Stimulated activated naive CD4-positive, alpha-beta T cell (primary cell): ENCODE data around the gene TOMM5.
A peak's percentile ranks its signal among the peaks of the same experiment; 100 is the strongest.

Experiments used
- DNase-seq, 6 experiments: peaks; one replicate each; lab custom pipeline; 2025; lab: John Stamatoyannopoulos, UW

The TOMM5 gene

DNA sequence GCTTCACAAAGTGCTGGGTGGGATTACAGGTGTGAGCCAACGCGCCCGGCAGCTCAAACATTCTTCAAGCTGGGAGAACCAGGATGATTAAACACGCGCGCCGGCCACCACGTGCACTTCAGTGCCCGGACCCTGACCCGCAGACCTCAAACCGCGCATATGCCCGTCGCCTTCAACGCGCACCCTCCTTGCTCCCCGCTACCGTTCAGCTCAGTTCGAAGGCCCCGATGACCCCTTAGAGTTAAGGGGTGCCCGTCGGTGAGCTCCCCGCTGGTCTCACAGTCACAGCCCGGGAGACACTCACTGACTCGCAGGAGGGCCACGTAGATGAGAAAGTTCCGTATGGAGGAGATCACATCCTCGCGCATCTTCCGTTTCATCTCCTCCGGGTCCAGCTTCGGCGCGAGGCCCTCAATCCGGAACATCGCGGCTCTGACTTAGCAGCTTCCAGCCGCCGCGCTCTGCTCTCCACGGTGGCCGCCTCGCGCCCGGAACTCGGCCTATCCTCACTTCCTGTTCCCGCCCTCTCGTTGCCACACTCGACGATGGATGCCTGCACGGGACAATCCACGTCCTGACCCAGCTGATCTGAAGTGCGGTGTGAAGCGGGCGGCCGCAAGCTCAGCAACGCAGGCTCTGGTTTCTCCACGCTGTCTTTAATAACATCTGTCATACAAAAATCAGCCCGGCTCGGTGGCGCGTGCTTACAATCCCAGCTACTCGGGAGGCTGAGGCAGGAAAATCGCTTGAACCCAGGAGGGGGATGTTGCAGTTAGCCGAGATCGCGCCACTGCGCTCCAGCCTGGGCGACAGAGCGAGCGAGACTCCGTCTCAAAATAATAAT is at the start of gene TOMM5:
Gene TOMM5, minus strand, starts transcription at position 490 of the 844 bp plus-strand sequence. Its CDS starts 65 bp downstream, at position 425.
- DNase-seq: peak; percentile 84 to 90 (median 88)

DNA sequence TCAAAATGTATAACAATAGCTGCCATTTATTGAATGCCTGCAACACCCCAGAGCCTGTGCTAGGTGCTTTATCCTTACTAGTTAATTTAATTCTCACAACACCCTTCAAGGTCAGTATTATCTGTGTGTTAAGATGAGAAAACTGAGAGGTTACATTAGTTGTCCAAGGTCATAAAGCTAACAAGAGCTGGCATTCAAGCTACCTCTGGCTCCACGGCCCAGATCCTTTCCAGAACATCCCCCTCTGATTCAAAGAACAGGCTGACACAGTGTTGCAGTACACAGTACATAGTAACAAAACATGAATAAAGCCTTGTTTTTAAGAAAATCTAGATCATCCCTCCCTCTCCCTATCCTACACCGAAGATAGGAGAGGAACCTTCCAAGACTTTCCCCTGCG is 48.9 kb upstream of the TOMM5 start:
- no peak for DNase-seq

DNA sequence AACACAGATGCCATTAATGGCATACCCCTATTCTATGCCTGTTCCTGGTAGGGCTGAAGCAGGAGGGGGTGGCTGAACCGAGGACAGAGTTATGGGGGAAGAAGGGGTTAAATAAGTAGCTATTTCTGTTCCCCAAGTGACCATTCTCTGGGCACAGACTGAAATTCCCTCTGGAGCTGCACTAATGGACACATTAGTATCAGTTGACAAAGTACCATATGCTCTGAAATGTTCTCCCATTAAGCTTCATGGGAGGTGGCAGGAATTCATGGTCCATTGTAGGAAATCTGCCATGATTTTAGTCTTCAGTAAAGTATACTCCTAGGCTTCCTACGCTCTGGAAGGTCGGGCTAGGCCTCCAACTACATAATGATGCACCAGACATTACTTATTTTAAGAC is 47.8 kb upstream of the TOMM5 start:
- no peak for DNase-seq

DNA sequence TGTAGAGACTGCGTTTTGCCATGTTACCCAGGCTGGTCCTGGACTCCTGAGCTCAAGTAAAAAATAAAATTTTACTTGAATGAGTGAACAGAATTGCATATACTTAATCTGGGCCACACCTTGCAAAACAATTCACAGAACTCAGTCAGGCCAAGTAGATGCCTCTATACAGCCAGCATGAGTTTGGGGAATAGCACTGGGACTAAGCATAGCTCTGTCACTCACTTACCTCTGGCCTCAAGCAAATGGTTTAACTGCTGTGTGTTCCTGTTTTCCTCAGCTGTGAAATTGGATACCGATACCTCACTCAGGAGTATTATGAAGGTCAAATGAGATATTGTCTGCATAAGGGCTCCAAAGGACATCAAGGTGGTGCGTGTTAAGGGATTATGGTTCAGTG is 47.4 kb upstream of the TOMM5 start:
- DNase-seq: no peak

DNA sequence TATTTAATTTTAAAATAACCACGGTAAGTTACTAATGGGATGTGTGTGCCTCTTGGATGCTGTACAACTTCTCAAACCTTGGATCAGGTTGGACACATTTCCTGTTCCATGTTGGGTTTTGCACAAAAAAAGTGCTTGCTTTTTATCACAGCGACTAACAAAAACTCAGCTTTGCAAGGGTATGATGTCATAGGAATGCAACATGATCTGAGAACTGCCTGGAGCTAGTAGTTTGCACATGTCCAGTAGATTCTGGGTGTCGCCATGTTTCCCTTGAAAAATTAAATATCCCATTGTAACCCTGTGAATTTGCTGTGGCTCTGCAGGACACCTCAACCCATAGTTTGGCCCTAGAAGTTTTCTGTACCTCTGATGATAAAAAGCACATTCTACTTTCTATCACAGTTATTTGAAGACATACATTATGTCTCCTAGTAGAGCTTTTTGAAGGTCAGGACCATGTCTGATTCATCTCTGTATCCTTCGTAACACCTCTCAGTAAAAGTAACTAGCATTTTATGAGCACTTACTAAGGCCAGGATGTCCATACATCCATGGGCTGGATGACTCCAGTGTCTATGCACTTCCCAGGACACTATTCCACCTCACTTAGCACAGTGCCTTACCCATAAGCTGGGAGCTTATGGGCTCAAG is 46.8 kb upstream of the TOMM5 start:
- no peak for DNase-seq

DNA sequence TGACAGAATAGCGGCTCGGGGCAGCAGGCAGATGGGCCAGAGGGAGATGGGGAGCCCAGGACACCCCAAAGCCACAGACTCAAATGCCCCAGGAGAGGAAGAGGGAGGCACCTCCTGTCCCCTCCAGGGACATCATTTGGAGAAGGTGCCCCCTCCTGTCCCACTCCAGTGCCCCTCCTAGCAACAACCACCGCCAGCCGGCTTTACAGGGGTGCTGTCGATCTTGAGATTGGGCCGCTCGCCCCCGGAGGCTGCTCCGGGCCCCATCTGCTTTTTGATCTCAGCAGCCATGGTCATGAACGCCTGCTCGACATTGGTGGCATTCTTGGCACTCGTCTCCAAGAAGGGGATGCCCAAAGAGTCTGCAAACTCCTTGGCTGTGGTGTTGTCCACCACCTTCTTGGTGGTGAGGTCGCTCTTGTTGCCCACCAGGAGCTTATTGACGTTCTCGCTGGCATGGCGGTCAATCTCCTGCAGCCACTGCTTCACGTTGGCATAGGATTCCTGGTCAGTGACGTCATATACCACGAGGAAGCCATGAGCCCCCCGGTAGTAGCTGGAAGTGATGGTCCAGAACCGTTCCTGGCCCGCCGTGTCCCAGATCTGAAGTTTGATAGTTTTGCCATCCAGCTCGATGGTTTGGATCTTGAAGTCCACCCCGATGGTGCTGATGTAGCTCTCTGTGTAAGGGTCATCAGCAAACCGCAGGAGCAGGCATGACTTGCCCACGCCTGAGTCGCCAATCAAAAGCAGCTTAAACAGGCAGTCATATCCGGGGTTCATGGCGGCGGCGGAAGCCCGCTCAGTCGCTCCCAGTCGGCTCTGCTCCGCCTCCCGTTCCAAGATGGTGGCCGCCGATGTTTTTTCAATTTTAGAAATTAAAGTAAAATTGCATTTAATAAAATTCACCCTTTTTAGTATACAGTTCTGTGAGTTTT is 44.4 kb upstream of the TOMM5 start:
- DNase-seq: no peak

DNA sequence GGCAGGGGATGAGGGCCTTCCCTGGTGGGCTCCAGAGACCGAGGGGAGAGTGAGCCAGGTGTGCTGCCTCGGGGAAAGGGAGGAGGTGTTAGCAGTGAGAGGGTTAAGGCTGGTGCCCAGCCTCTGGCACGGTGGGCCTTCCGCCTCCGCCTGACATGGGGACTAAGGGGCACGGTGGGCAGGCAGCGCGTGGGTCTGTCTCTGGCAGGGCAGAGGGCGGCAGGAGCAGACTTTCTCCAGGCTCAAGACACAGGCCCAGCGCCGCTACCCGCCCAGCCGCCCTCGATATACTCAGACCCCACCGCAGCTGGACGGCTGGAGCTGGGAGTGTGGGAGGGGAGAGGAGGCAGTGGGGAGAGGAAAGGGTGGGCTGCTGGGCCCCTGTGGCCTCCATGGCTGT is 43.4 kb upstream of the TOMM5 start:
- no peak for DNase-seq

DNA sequence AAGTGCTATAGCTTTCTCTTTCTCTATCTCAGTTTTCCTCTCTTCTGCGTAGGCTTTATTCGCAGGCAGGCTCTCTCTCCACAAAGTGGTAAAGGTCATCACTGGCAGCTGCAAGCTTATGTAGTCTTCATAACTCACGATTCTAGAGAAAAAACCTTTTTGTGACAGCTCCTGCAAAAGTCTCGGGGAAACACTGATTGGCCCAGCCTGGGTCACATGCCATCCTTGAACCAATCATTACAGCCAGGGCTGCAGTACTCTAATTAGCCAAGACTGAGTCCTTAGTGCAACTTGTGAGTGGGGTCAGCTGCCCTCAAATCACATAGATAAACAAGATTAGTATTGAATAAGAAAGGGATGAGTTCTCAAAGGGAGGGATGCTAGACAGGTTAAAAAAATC is 40.1 kb upstream of the TOMM5 start:
- DNase-seq: no peak

DNA sequence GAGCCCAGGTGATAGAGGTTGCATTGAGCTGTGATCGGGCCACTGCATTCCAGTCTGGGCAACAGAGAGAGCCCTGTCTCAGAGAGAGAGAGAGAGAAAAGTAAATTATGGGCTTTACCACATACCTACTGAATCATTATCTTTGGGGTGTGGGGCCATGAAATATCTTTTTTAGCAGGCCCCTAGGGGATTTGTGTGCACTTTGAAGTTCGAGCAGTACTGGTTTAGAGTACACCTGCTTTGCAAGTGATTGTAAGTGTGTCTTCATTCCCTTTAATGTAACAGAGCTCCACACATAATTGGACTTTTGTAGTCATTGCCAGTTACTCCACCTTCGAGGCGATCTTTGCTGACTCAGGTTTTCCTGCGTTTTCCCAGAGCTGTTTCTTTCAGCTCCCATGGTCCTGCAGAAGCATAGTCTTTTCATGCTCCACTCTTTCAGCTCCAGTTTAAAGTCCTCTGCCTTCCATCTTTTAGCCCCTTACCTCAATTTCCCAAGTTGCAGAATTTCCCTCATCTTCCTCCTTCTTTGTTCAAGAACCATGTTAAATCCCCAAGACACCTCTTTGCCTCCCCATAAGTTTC is 34.4 kb upstream of the TOMM5 start:
- no peak for DNase-seq

DNA sequence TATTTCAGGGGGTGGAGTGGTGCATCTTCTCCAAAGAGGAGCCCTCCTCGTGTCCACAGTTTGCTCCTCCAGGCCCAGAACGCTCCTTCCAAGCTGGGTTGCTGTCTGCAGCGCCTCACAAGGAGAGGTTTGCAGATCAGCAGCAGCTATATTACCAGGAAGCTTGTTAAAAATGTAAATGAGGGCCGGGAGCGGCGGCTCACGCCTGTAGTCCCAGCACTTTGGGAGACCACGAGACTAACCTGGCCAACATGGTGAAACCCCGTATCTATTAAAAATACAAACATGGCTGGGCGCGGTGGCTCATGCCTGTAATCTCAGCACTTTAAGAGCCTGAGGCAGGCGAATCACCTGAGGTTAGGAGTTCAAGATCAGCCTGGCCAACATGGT is 33.4 kb upstream of the TOMM5 start:
- no peak for DNase-seq

DNA sequence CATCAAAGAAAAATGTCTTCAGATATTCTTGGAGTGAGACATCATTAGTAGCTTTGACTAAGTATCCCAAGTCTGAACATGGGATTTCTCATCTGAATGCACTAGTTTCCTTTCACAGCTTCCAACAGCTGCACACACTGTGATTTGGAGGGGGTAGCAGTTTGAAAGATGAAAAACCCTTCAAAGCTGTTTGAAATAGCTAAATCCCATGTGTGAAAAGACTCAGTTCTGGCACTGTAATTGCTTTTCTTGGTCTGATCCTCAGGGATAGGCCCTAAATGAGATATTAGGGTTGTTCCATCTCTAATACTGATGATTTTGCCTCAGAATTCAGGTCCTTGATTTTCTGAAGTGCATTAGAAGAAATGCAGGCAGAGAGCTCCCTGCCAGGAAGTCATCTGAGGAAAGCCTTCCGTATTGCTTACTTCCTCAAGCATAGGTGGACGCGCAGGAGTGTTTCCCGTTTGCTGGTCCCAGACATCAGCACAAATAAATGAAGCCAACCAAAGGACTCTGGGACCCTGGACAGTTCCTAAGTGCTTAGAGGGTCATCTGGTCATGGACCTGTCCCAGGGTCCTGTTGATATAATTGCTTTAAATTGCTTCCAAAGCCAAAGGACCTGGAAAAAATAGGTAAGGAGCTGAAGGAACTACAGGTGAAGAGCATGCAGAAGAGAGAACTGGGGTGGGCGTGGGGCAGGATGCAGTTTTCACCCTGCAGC is 32.8 kb upstream of the TOMM5 start:
- no peak for DNase-seq

DNA sequence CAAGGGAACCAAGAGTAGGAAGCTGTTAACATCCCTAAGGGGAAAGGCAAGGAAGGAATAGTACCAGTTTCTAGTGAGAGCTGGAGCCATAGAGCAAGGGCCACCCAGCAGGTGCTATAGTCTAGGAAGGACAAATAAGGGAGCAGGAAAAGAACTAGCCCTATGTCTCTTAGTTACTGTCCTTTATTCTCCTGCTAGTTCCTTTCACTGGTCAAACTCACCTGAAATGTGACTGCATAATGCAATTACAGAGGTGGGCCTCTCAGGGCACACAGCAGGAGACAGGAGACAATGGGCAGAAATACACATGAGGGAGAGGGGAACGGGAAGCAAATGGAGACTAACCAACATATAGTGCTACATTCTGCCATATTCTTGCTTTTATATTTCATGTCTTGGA is 31.7 kb upstream of the TOMM5 start:
- DNase-seq: no peak

DNA sequence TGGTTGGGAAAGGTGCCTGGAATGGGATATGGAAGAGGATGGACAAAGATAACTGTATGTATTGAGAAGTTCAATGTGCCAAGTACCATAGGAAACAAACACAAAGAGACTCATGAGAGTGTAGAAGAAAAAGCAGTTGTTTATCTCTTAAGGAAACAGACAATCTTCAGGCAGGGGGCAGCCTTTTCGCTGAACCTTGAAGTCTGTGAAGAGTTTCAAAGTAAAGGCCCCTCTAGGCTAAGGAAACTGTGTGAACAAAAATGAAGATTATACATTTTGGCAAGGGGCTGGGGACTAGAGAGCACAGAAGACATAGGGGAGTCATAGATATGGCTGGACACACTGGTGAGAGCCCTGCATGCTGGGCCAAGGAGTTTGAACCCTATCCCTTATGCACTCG is 30.9 kb upstream of the TOMM5 start:
- no peak for DNase-seq

DNA sequence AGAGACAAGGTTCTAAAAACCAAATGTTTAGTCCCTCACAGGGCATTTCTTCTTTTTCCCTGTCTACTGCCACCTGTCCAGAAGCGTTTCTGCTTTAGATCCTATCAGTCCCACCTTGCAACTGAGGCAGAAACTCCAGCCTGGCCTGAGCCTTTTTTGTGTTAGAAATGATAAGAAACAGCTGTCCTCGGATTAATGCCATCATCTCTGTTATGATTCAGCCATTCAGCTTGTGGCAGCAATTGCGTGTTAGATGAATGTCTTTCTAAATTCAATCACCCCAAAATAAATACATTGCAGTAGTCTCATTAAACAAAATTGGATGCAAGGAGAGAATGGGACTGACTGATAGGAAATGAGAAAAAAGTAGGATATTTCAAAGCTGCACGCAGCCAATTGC is 30.1 kb upstream of the TOMM5 start:
- no peak for DNase-seq

DNA sequence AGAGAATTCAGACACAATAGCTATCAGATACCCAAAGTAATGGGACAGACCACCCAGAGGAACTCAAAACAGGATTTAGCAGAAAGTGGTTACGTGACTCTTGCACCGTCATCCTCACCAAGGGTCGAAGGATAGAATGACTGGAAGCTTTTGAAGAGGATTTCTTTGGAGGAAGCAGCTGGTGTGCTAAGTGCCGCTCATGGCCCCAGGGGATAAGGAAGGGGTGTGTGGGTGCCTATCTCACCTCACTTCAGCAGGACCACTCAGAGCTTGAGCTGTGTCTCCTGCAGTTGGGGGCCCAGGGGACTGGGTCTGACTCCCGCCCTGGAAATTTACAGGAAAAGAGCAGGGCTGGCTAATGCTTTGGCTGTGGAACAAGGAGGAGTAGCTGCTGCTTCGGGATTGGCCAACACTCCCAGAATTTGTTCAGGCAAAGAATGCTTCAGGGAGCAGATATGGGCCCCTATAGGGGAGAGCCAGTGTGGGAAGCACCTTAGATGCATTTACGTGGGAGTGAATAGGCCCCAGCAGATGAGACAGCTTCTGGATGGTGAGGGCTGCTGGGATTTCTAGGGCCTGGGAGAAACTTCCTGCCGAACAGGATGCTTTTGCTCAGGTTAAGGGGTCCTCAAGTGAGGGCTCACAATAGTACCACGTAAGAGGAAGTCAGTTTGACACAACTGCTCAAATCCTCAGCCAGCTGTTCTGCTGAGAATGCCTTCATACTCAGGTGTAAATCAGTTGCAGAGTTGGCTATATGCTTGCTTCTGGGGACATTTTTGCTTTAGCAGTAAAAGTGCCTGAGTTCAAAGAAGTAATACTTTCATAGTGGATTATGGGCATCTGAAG is 29.1 kb upstream of the TOMM5 start:
- DNase-seq: no peak

DNA sequence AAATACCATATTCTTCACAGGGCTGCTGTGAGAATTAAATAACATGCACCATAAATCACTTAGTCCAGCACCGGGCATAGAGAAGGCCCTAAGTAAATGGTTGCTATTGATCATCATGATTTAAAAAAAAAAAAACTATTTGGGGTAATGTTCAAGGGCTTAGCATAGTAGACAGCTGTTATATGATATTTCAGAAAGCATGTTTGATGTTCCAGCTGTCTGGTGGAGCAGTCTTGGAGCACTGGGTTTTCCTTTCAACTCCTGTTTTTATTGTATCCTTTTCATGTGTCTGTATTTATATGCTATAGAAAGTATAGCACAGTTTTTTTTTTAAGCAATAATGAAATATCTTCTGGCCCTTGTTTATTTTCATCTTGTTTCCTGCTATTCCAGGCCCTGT is 28.0 kb upstream of the TOMM5 start:
- DNase-seq: no peak

DNA sequence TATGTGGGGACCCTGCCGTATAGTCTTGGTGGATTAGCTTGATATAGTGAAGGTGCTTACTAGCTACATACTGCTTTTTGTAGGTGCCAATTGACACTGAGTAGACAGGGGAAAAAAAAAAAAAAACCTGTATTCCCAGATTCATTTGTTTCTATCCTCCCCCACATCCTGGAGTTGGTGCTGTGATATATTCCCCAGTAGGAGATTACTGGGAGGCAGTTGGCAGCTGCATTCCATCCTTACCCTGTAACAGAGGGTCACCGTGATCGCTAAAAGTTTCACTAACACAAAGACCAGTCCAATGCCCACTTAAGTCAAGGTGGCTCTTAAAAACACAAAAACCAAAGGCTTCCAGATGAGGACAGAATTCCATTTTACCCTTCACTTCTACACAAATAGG is 27.4 kb upstream of the TOMM5 start:
- no peak for DNase-seq

DNA sequence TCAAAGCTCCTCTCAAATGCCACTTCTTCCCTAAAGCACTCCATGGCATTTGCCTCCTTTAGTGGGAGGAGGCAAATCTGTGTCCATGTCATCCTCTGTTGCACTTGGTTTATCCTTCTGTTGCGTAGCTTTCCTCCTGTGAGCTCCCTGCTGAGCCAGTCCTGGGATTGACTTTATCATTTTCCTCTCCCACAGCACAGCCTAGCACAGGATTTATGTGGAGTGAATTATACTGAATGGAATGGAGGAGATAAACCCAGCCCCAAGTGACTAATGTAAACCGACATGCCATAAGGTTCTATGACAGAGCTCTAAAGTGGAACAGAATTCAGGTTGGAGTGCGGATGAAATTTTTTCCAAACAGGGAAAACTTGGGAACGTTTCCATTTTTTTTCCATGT is 26.4 kb upstream of the TOMM5 start:
- DNase-seq: no peak

DNA sequence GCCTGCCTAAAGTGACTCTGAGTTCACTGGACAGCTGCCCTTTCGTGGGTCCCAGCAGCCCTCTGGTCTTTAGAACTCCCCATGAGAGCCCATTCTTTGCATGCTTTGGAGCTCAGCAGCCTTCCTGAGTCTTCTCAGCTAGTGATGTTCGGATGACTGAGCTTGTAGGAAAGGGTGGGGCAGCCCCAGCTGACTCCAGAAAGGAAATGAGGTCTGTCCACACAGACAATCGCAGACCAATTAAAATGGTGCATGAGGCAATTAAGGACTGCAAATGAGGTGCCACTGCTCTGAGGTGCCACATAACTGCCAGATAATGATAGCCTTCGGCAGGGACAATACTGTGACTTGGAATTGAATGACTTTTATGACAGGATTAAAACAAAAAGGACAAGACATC is 25.4 kb upstream of the TOMM5 start:
- DNase-seq: no peak

DNA sequence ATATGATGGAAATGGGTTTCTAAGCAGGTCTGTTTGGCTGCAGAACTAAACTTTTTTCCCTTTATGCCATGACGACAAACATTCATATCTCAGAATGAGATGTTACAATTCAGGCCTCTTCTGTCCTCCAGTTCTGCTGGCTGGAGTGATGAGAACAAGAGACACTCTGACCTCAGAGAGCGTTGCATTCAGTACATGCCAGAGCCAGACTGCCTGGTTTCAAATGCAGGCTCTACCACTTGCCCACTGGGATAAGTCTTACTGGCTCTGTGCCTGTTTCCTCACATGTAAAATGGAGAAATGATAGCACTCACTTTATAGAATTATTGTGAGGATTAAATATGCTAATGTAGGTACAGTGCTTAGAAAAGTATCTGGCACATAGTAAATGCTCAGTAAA is 24.8 kb upstream of the TOMM5 start:
- no peak for DNase-seq

DNA sequence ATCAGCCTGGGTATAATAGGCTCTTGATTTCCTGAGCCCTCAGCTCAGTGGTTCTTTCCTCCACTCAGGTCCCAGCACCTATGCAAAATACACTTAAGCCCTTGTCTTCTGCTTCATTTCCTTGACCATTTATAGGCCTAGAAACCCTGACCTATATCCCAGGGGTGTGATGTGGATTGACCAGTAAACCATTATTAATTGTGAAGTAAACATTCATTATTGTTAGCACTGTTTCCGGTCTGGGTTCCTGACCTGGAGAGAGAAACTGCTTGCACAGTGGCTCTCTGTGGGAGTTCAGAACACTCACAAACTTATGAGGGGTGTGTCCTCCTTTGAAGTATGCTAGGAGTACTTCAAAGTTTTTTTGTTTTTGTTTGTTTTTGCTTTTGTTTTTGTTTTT is 19.6 kb upstream of the TOMM5 start:
- DNase-seq: no peak
